ENCODE results near the gene ANKMY1.

GRCh38 chr2:240441326-240441992 lies 116.3 kb downstream of the ANKMY1 start:
- TF ChIP-seq CTCF (conservative IDR thresholded peaks at IDR 0.05; ENCODE audit: low read length) (no peak), EZH2phosphoT487 (IDR thresholded peaks at IDR 0.05; ENCODE audit: borderline replicate concordance) (no peak)
